ENCODE results near the gene NSUN2.

NSUN2 gene

DNA sequence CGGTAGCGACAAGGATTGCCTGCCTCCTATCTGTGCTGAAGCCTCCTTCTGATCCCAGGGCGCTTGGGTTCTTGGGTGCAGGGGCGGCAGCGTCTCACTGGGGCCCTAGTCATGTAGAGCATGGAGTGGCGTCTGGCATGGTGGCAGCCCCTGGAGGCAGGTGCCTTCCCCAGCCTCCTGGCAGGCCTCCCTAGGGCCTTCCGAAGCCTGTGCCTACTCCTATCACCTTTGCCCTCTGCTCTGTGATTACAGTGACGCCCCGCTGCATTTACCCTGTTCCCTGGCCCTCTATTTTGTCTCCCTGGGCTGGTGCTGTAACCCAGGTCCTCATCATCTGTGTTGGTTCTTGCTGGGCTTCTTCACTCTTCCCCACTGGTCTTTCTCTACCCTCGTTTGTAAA, 4.2 kb upstream of the NSUN2 start:
- no peak overlapping the region for H3K27ac Mint-ChIP-seq (ENCODE audit: low read depth)
- H3K36me3 Mint-ChIP-seq (ENCODE audit: insufficient read depth), result peaks cover 10% of the 10 kb centered on the region
- H3K27me3 Mint-ChIP-seq, result no peaks in the 10 kb centered on the region
- peaks cover 28% of the 10 kb centered on the region for H3K4me1 Mint-ChIP-seq
- H3K9me3 Mint-ChIP-seq, result no peaks in the 10 kb centered on the region
- no peak overlapping the region for H3K4me3 Mint-ChIP-seq
- no peak for ATAC-seq (replicated peaks; ENCODE audit: extremely low read depth, poor library complexity, severe bottlenecking)
- no peak for DNase-seq (ENCODE audit: low spot score in 2 of 2)

DNA sequence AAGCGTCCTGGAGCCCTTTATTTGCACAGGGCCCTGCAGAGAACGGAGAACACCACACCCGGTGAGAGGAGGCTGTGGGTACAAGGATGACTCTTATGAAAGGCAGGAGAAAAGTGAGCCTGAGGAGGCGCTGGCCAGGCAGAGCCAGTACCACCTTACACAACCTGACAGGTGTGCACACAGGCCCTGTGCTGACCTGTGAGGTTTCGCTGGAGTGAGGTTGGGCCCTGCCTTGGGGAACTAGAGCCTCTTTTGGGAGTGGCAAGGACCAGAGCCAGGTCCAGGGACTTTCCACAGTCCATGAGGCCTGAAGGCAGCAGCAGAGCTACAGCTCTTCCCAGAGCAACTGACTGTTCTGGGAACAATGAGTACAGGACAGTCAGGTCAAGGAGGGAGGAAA, 3.4 kb upstream of the NSUN2 start:
- Mint-ChIP-seq H3K9me3 (no peaks in the 10 kb centered on the region), H3K4me1 (peaks cover 33% of the 10 kb centered on the region), H3K4me3 (no peak overlapping the region), H3K27me3 (no peaks in the 10 kb centered on the region), H3K36me3 (ENCODE audit: insufficient read depth) (peaks cover 11% of the 10 kb centered on the region), H3K27ac (ENCODE audit: low read depth) (no peak overlapping the region)
- DNase-seq (ENCODE audit: low spot score in 2 of 2) (no peak), ATAC-seq (replicated peaks; ENCODE audit: extremely low read depth, poor library complexity, severe bottlenecking) (no peak)

DNA sequence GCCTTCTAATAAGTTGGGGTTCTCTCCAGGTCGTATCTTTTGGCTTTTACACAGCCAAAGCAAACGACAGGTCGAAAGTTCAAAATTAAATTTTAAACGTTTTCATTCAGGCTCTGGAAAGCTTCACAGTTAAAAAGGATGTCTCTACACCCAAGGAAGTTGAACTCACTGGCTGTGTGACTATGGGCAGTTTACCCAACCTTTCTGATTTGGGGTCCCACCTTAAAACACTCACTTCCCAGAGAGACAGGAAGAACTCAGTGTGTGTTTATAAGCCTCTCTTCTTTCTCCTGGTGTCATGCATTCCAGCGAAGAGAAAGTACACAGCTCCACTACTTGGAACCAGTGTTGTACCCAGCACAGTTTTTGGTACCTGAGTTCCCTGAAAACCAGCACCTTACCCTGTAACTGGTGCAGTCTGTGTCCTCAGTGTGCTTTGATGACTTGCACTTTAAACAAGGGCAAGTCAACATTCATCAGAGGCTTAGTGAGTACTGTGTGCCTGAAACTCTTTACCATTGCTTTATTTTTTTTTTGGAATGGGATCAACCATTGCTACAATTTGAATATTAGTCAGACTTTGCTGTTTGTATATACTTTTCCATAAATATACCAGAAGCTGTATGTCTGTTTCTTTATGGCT, 2.1 kb upstream of the NSUN2 start:
- Mint-ChIP-seq H3K4me3 (peak overlapping the region; percentile 91), H3K36me3 (ENCODE audit: insufficient read depth) (peaks cover 24% of the 10 kb centered on the region), H3K27me3 (no peaks in the 10 kb centered on the region), H3K9me3 (no peaks in the 10 kb centered on the region), H3K27ac (ENCODE audit: low read depth) (no peak overlapping the region), H3K4me1 (peaks cover 44% of the 10 kb centered on the region)
- ATAC-seq (replicated peaks; ENCODE audit: extremely low read depth, poor library complexity, severe bottlenecking), result no peak
- no peak for DNase-seq (ENCODE audit: low spot score in 2 of 2)

DNA sequence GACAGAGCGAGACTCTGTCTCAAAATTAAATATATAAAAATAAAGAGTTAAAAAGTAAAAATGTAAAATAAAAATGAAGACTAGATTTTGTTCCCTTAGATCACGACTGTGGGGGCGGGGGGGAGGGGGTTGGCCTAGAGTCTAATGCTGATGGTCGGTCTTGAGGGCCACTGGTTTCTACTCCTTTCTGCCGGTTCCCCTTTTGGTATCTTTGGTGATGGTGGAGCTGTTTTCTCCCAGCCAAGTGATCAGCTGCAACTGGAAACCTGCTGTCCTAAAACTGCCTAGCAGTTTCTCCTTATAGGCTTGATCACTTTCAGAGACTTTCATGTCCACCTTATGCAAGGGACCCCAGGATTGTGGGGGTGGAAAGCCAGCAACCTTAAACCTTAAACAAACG, 1.5 kb upstream of the NSUN2 start:
- Mint-ChIP-seq H3K4me1 (peaks cover 50% of the 10 kb centered on the region), H3K27me3 (no peaks in the 10 kb centered on the region), H3K9me3 (no peaks in the 10 kb centered on the region), H3K36me3 (ENCODE audit: insufficient read depth) (peaks cover 30% of the 10 kb centered on the region), H3K4me3 (peak overlapping the region; percentile 91), H3K27ac (ENCODE audit: low read depth) (peak overlapping the region; percentile 73)
- no peak for DNase-seq (ENCODE audit: low spot score in 2 of 2)
- no peak for ATAC-seq (replicated peaks; ENCODE audit: extremely low read depth, poor library complexity, severe bottlenecking)

DNA sequence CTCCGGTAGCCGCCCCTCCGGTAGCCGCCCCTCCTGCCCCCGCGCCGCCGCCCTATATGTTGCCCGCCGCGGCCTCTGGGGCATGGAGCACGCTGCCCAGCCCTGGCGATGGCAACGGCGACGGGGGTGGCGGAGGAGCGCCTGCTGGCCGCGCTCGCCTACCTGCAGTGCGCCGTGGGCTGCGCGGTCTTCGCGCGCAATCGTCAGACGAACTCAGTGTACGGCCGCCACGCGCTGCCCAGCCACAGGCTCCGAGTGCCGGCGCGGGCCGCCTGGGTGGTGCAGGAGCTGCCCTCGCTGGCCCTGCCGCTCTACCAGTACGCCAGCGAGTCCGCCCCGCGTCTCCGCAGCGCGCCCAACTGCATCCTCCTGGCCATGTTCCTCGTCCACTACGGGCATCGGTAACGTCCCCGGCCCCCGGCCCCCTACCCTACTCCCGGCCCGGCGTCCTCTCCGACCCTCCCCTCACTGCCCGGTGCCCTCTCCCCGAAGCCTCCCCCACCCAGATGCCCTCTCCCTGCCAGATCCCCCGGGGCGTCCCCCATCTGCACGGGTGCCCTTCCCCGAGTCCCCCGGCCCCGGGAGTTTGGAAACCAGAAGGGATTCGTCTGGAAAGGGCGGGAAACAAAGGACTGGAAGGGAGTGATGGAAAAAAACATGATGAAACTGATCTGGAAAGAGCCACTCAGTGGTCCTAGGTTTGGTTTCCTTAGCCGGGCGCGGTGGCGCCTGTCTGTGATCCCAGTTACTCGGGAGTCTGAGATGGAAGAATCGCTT, 813 bp upstream of the NSUN2 start:
- H3K9me3 Mint-ChIP-seq, result no peaks in the 10 kb centered on the region
- H3K4me1 Mint-ChIP-seq, result peaks cover 52% of the 10 kb centered on the region
- peak; percentile 56 for ATAC-seq (replicated peaks; ENCODE audit: extremely low read depth, poor library complexity, severe bottlenecking)
- peak overlapping the region; percentile 91 for H3K4me3 Mint-ChIP-seq
- DNase-seq (ENCODE audit: low spot score in 2 of 2), result no peak
- peak overlapping the region; percentile 96 for H3K27ac Mint-ChIP-seq (ENCODE audit: low read depth)
- peaks cover 34% of the 10 kb centered on the region for H3K36me3 Mint-ChIP-seq (ENCODE audit: insufficient read depth)
- H3K27me3 Mint-ChIP-seq, result no peaks in the 10 kb centered on the region

DNA sequence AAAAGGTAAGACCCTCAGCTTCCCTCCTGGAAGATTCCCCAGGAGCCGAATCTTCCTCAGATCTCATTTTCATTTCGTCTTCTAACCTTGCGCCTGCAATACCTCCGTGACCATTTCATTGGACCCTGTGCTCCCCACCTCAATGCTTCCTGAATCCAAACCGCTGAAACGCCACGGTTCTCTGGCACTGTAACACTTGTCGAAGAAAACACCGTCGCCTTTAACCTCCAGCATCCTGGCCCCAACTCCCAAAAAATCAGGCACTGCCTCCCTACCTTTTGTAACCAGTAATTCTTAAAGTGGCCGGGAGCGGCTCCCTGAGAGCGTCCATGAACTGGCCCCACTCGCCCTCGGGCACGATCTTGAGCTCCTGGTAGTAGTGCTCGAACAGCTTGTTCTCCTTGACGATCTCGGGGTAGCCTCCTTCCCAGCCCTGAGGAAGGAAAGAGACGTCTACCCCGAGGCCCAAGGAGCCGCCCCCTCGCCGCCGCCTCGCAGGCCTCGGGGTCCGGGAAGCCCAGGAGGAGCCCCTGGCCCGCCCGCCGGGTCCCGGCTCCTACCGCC, 438 bp downstream of the NSUN2 start:
- Mint-ChIP-seq H3K36me3 (ENCODE audit: insufficient read depth) (peaks cover 38% of the 10 kb centered on the region), H3K4me1 (peaks cover 49% of the 10 kb centered on the region), H3K27ac (ENCODE audit: low read depth) (peak overlapping the region; percentile 96), H3K4me3 (peak overlapping the region; percentile 91), H3K9me3 (no peaks in the 10 kb centered on the region), H3K27me3 (no peaks in the 10 kb centered on the region)
- ATAC-seq (replicated peaks; ENCODE audit: extremely low read depth, poor library complexity, severe bottlenecking) (peak; percentile 7), DNase-seq (ENCODE audit: low spot score in 2 of 2) (no peak)

DNA sequence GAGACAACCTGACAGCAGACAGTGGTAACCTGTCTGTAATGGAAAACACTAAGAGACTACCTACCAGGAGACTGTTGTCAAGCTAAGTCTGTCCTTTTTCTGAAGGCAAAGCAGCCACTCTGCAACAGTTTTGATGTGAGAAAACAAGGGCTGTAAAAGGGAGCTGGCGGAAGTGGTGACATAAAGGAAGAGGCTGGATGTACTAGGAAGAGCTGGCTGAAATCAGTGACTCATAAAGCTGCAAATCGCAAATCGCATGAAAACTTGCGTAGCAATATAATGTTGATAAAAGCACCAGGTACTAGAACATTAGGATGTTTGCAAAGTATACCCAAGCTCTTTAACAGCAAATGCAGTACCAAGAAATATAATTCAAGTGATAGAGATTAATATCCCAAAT, 1.4 kb downstream of the NSUN2 start:
- DNase-seq (ENCODE audit: low spot score in 2 of 2) (no peak), ATAC-seq (replicated peaks; ENCODE audit: extremely low read depth, poor library complexity, severe bottlenecking) (no peak)
- H3K9me3 Mint-ChIP-seq, result no peaks in the 10 kb centered on the region
- H3K27me3 Mint-ChIP-seq, result no peaks in the 10 kb centered on the region
- peaks cover 44% of the 10 kb centered on the region for H3K4me1 Mint-ChIP-seq
- peaks cover 44% of the 10 kb centered on the region for H3K36me3 Mint-ChIP-seq (ENCODE audit: insufficient read depth)
- H3K27ac Mint-ChIP-seq (ENCODE audit: low read depth), result no peak overlapping the region
- H3K4me3 Mint-ChIP-seq, result peak overlapping the region; percentile 91

DNA sequence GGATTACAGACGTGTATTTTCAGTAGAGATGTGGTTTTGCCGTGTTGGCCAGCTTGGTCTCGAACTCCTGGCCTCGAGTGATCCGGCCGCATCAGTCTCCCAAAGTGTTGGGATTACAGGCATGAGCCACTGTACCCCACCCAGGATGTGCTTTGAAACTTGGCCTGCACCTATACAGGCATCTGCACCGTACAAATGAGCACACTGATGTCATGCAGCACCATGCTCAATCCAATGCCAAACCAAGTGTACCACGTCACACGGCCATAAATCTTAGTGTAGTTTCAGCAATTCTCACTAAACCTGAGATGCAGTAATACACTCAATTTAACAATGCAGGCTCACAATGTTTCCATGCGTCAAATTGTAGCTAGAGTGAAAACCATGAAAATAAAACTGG, 6.3 kb downstream of the NSUN2 start:
- H3K36me3 Mint-ChIP-seq (ENCODE audit: insufficient read depth), result peaks cover 75% of the 10 kb centered on the region
- peaks cover 47% of the 10 kb centered on the region for H3K4me1 Mint-ChIP-seq
- no peaks in the 10 kb centered on the region for H3K9me3 Mint-ChIP-seq
- H3K27me3 Mint-ChIP-seq, result no peaks in the 10 kb centered on the region
- DNase-seq (ENCODE audit: low spot score in 2 of 2) (no peak), ATAC-seq (replicated peaks; ENCODE audit: extremely low read depth, poor library complexity, severe bottlenecking) (no peak)
- H3K27ac Mint-ChIP-seq (ENCODE audit: low read depth), result no peak overlapping the region
- peak overlapping the region; percentile 29 for H3K4me3 Mint-ChIP-seq

DNA sequence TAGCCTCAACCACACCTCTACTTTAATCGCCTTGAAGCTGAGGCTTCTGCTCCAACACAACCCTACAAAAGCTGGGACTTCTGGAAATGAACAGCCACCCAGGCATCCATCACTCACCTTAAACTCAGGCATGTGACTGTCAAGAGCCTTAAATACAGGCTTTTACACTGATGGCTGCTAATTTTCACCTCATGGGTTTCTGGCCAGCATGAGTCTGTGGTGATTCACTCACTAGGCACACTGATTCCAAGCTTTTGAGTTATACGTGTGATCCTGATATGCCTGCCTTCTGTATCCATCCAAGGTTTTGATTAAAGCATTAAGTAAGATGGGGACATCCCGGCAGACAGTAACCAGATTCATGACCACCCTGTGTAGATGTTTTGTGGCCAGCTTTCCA, 8.9 kb downstream of the NSUN2 start:
- Mint-ChIP-seq H3K36me3 (ENCODE audit: insufficient read depth) (peaks cover 76% of the 10 kb centered on the region), H3K4me1 (peaks cover 32% of the 10 kb centered on the region), H3K27ac (ENCODE audit: low read depth) (no peak overlapping the region), H3K4me3 (no peak overlapping the region), H3K27me3 (no peaks in the 10 kb centered on the region), H3K9me3 (no peaks in the 10 kb centered on the region)
- ATAC-seq (replicated peaks; ENCODE audit: extremely low read depth, poor library complexity, severe bottlenecking) (no peak), DNase-seq (ENCODE audit: low spot score in 2 of 2) (no peak)

DNA sequence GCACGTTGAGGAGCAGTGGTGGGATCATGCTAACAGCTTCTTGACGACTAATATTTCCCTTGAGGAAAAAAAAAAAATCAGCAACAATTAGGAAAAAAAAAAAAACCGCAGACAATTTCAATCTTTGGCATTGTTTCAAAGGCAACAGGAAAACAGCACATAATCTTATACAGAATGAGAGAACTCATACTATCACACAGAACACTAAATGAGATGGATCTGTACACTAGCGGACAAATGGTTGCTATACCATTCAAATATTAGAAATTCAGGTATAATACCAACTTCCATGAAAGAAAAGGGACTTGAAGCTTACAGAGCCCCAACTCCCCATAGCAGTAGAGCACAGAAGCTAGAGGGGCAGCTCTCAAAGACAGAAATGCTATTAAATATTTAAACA, 9.6 kb downstream of the NSUN2 start:
- peaks cover 32% of the 10 kb centered on the region for H3K4me1 Mint-ChIP-seq
- DNase-seq (ENCODE audit: low spot score in 2 of 2), result no peak
- H3K27me3 Mint-ChIP-seq, result no peaks in the 10 kb centered on the region
- H3K4me3 Mint-ChIP-seq, result no peak overlapping the region
- H3K27ac Mint-ChIP-seq (ENCODE audit: low read depth), result no peak overlapping the region
- no peaks in the 10 kb centered on the region for H3K9me3 Mint-ChIP-seq
- no peak for ATAC-seq (replicated peaks; ENCODE audit: extremely low read depth, poor library complexity, severe bottlenecking)
- peaks cover 75% of the 10 kb centered on the region for H3K36me3 Mint-ChIP-seq (ENCODE audit: insufficient read depth)

DNA sequence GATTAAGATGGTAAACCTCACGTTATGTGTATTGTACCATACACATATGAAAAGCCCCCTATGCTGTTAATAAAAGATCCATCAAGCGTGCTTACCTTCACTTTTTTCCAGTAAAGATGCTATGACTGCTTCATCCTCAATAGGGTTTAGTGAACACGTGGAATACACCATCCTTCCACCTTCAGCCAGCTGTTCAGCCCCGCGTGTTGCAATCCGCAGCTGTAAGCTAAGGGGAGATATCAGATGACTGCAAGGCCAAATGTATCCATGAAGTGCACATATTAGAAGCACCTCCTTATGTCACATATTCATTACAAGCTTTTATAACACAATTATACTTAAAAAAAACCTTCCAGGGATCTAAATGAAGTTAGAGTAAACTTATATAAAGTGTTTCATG, 16.2 kb downstream of the NSUN2 start:
- Mint-ChIP-seq H3K27me3 (no peaks in the 10 kb centered on the region), H3K4me3 (no peak overlapping the region), H3K9me3 (no peaks in the 10 kb centered on the region), H3K27ac (ENCODE audit: low read depth) (no peak overlapping the region), H3K36me3 (ENCODE audit: insufficient read depth) (peaks cover 88% of the 10 kb centered on the region), H3K4me1 (peaks cover 40% of the 10 kb centered on the region)
- ATAC-seq (replicated peaks; ENCODE audit: extremely low read depth, poor library complexity, severe bottlenecking) (no peak), DNase-seq (ENCODE audit: low spot score in 2 of 2) (no peak)

DNA sequence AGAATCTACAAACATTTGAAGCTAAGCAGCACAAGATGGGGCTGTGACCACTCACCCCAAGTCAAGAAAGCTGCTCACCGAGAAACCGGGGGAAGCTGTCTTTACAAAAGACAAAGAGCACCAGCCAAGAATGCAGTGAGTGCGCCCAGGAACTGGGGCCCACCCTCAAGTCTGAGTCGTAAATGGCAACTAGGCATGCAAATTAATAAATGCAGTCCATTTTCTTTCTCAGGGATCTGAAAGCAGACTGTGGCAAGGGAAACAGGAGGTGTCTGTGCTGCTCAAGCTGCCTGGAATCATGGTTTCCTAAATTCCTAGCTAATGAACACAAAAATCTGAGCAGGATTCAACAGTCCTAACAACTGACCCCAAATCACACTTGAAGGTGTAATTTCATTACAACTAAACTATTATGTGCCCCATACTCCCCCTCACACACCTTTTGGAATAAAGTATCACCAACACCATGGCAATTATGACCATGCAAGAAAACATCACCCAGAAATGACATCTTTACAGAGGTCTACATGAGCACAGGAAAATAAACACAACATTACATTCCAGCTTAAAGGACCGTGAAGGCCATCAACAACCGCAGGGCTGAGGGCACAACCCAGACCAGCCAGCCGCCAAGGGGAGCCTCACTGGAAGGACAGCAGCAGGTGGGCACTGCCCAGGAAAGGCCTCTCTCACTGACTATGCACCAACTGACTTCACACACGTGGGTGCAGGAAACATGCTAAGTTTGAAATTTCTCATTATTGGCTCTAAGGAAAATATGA, 17.6 kb downstream of the NSUN2 start:
- H3K4me3 Mint-ChIP-seq, result no peak overlapping the region
- H3K27ac Mint-ChIP-seq (ENCODE audit: low read depth), result peak overlapping the region; percentile 61
- H3K27me3 Mint-ChIP-seq, result no peaks in the 10 kb centered on the region
- H3K36me3 Mint-ChIP-seq (ENCODE audit: insufficient read depth), result peaks cover 86% of the 10 kb centered on the region
- no peak for ATAC-seq (replicated peaks; ENCODE audit: extremely low read depth, poor library complexity, severe bottlenecking)
- no peak for DNase-seq (ENCODE audit: low spot score in 2 of 2)
- no peaks in the 10 kb centered on the region for H3K9me3 Mint-ChIP-seq
- H3K4me1 Mint-ChIP-seq, result peaks cover 35% of the 10 kb centered on the region
